ENCODE data around the gene FAM107B.
"Not testable (repeated sequence)": the region's sequence is repeated elsewhere in the genome, so short reads cannot be mapped to it uniquely, and the experiment has no call there.

Gene FAM107B

DNA sequence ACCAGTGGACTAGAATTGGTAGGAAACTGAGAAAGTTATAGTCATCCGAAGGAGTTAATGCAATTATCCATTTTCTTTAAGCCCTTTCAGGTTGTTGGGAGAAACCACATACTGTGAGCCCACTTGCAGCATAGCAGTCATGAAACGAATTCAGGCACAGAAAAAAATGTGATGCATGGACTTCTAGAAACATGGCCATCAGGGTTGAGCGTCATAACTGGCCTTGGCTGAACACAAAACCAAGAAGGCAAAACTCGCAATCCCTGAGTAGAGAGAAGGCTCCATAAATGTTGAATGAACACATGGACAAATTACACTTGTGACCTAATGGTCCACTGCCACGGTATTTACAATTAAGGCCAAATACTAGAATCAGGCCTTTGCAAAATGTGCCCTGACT lies 121.9 kb downstream of the FAM107B start:
- no peak for DNase-seq
- in situ Hi-C loops (cut with MboI; ENCODE audit: low pct_unique_long_range_greater_than_20kb, low sequenced_read_pairs) = no loop called here

DNA sequence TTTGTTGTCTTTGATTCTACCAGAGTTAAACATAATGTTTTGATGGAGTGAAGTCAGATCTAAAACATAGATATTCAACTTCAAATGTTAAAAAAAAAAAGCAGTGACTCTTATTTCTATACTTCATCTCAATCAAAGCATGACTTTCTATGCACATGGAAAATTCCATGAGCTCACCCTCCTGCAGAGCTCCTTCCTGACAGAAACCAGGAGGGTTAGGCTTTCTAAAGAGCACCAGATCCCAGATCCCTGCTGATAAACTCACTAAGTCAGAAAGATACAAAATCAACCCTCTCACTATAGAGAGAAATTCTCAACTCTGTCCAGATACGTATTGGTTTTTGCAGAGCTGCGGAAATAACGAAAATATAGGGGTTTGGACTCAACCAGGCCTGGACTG lies 122.6 kb downstream of the FAM107B start:
- in situ Hi-C loops (cut with MboI; ENCODE audit: low pct_unique_long_range_greater_than_20kb, low sequenced_read_pairs) = no loop called here
- no peak for DNase-seq

DNA sequence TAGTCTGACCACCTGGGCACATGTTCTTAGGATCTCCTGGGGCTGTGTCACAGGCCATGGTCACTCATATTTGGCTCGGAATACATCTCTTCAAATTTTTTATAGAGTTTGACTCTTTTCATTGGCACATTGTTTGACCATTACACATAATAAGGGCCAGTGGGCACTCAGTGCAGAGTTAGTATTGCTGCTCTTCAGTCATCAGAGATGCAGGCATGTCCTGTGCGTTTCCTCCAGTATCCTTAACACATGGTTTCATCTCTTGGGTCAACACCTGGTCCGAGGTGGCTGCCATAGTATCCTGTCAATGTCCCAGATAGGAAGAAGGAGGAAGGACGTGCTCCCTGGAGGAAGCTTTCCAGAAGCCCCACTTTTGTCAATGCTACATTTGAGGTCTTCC lies 125.0 kb downstream of the FAM107B start:
- DNase-seq = no peak
- in situ Hi-C loops (cut with MboI; ENCODE audit: low pct_unique_long_range_greater_than_20kb, low sequenced_read_pairs) = no loop called here

DNA sequence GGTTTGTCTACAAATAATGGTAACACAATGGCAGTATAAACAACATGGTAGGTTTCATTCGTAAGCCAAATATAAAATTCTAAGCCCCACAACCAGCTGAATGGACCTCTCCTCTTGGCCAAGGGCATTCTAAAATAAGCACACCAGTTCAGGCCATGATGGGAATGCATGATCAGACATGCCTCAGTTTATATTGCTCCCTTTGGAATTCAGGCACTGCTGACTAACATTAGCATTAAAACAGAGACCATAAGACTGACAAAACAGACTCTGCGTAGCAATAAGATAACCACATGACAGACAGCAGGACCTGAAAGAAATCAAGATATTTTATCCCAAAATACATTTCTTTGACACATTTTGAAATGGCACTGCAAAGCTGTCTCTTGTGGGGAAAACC lies 125.8 kb downstream of the FAM107B start:
- no peak for DNase-seq
- in situ Hi-C loops (cut with MboI; ENCODE audit: low pct_unique_long_range_greater_than_20kb, low sequenced_read_pairs) = no loop called here

DNA sequence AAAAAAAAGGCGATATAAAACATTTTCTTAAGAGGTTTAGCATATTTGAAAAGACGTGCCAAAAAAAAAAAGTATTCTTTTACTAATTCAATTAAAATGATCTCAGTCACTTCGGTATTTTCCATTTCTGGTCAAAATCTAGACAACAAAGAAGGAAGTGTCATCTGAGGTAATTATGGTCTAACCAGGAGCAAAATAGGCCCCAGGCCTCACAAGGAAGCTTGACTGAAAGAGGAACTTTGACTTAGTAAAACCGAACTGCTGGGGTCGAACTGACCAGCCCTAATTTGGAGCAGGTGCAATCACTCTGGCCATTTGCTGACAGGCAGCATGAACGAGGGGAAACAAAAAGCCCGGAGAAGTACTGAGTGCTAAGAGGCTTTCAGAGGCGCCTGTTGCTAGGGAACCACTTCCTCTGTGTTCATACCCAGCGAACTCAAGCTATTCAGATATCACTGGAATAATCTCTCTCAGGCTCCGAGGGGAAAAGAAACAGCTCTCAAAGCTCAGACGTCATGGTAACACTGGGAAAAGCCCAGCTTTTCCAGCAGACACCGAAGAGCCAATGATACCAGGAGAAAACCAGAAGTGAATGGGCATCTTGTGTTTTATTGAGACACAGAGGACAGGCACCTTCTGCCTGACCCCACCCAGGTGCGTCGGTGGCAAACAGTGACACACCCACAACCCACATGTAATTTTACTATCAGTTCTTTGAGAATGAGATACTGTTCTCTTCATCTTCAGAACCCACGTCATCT lies 126.5 kb downstream of the FAM107B start:
- DNase-seq = peak; percentile 93
- in situ Hi-C loops (cut with MboI; ENCODE audit: low pct_unique_long_range_greater_than_20kb, low sequenced_read_pairs) = no loop called here

DNA sequence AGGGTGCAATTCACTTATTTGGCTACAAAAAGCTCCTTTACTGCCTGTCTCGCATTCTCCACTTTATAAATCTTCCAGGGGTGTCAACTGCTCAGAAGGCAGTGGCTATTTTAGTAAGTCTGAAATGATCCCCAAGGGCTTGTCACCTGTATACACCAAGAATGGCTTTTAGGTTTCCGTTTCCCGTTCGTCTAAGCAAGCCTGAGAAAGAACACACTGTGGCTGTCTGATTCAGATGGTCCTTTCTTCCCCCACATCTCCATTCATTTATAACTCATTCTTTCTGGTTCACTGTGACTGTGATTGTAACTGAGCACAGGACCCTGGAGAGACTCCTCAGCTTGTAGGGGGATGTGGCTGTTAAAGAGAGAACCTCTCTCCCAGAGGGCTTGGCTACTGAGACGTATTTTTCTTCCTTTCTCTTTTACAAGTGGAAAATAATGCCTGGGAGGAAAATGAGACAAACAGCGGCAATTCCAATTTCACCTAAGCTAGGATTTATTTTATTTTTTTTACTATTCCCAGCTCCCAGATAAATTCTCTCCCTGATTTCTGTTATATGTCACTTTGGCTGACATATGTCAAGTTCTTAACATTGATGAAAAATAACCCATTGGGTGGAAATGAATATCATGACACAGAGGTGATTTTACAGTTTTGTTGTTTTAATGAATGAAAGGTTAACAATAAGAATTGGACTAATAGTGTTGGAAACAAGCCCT lies 129.3 kb downstream of the FAM107B start:
- DNase-seq = no peak
- in situ Hi-C loops (cut with MboI; ENCODE audit: low pct_unique_long_range_greater_than_20kb, low sequenced_read_pairs) = no loop called here

DNA sequence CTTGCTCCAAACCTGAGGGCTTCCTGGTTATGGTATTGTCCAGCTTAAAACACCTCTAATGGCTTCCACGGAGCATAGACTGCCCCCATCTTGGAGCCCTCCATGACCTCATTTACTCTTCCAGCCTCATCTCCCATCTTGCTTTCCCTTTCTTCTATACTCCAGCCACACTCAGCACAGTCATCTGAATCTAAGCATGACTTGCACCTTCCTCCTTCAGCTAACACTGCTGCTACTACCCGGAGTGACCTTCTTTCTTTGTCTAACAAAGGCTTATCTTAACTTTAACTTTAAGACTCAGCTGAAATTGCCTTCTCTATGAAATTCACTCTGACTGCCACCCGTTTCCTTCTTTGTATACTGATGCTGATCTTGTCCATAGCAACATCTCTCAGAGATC lies 135.1 kb downstream of the FAM107B start:
- no peak for DNase-seq
- in situ Hi-C loops (cut with MboI; ENCODE audit: low pct_unique_long_range_greater_than_20kb, low sequenced_read_pairs) = no loop called here

DNA sequence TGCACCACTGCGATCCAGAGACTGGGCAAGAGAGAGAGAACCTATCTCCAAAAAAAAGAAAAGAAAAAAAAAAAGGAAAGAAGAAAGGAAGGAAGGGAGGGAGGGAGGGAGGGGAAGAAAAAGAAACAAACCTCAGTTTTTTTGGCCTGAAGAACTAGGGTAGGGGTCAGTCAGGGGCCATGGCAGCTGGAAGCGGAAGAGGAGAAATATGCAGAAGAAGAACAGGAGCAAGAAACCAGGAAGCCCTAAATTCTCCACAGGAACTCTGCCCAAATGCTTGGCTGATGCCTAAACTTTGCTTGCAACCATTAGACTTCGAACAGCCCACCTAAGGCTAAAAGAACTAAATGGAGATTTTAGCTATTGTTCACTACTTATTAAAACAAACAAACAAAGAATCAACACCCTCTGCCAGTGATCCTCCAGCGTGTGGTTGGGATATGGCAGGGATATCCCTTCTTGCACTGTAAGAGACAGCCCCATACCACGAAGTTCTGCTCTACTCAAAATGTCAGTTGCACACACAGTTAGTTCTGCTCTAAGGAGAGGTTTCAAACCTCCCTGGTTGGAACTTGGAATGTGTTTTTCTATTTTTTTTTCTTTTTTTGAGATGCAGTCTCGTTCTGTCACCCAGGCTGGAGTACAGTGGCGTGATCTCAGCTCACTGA lies 139.5 kb downstream of the FAM107B start:
- in situ Hi-C loops (cut with MboI; ENCODE audit: low pct_unique_long_range_greater_than_20kb, low sequenced_read_pairs) = no loop called here

DNA sequence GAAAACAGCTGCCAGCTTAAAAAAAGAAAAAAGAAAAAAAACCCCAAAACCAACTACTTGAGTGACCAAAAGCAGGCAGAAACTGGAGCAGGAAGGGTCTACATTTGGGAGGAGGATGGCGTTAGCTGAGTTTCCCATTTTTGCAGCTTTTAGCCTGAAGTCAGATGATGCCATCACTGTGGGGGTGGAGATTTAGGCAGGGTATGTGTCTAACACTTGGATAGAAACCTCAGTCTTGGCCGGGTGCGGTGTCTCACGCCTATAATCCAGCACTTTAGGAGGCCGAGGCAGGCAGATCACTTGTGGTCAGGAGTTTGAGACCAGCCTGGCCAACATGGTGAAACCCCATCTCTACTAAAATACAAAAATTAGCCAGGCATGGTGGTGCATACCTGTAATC lies 140.1 kb downstream of the FAM107B start:
- in situ Hi-C loops (cut with MboI; ENCODE audit: low pct_unique_long_range_greater_than_20kb, low sequenced_read_pairs); DNase-seq: not testable (repeated sequence)

More for the DNA sequence above, 139.5 kb downstream of the FAM107B start:
- no peak for DNase-seq

DNA sequence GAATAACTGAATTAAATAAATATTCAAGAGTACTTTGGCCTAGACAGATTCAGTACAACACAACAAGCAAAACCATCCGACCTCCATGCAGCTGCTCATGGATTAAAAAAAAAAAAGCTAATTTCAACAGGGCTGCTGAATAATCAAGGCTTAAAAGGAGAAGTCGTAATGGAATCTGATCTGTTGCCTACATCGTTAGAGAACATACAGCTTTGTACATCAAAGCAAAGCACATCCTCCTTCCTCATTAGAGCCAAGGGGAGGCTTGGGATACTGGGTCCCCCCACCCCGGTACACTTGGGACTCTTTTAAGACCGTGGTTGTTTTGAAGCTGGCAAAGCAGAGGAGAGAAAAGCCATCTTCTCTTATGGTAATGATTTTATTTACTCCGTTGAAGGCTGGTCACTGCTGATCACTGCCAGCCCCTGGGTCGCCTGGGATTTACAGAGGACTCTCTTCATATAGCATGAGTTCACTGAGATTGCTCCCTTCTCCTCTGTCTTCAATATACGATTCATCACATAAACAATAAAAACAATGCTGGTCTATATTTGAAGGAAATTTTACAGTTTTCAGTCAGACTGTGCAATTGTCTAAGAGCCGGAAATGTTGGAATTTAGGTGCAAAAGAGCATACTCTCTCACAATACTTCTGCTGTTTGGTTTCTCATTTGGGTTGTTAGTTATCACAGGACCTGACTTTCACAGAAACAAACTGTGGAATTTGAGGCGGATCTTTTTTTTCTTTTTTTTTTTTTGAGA lies 148.8 kb downstream of the FAM107B start:
- DNase-seq = no peak
- in situ Hi-C loops (cut with MboI; ENCODE audit: low pct_unique_long_range_greater_than_20kb, low sequenced_read_pairs) = no loop called here

DNA sequence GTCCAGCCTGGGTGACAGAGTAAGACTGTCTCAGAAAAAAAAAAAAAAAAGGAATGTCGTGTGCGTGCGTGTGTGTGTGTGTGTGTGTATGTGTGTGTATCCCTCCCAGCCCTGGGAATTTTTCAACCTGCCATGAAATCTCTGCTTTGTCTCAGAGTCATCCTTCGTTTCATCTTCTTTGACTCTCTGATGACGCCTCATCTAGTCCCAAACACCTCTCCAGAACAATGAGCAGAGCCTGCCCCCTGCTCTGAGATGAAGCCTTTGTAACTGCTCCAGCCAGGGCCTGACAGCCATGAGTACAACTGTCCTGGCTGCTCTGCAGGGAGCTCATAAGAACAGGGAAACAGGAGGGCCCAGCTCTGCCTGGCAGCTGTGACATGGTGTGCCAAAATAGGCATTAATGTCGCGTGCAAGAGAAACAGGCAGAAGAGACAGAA lies 149.5 kb downstream of the FAM107B start:
- DNase-seq = no peak
- in situ Hi-C loops (cut with MboI; ENCODE audit: low pct_unique_long_range_greater_than_20kb, low sequenced_read_pairs) = no loop called here

DNA sequence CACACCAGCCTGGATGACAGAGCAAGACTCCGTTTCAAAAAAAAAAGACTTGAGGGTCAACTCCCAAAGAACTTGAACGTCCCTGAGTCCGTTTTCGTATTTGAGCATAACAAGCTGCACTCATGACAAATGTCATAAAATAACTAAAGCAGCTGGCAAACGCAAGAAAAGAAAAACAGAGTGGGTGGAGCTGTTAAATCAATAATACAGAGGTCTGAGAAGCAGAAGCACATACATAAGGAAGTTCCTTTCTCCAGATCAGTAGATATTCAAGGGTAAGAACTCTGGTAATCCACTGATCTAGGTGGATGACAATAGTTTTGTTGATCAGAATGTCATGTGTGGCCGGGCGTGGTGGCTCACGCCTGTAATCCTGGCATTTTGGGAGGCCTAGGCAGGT lies 150.1 kb downstream of the FAM107B start:
- in situ Hi-C loops (cut with MboI; ENCODE audit: low pct_unique_long_range_greater_than_20kb, low sequenced_read_pairs) = no loop called here
- no peak for DNase-seq

DNA sequence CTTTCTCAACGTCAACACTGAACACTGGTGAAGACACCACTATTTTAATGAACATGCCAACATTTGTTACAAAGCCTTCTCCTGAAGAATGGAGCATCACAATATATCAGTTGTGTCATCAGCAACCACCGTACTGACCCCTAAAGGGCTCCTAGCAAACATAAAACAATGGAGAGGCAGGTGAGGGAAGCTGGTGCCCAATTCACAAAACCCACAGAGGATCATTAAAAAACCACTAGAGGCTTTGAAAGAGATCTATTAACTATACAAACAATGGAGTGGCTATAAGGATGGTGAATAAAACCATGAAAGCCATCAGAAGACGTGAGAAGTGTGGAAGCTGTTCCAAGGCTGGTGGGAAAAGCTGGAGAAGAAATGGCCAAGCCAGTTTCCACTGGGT lies 150.8 kb downstream of the FAM107B start:
- DNase-seq = no peak
- in situ Hi-C loops (cut with MboI; ENCODE audit: low pct_unique_long_range_greater_than_20kb, low sequenced_read_pairs) = no loop called here

DNA sequence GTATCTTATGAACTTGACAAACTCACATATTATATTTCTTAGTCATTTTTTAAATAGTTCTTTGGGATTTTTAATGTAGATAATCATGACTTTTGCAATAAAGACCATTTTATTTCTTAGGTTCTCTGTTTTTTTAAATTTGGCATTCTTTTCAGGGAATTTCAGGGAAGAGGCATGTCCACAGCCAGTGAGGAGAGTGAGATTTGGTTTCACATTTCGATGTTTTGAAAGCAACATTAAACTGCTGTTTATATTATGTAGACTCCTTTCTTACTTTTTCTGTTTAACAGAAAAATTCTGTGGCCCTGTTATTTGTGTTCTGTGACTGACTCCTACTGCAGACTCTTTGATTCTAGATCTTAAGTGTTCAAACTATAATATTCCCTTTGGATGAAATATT lies 153.7 kb downstream of the FAM107B start:
- in situ Hi-C loops (cut with MboI; ENCODE audit: low pct_unique_long_range_greater_than_20kb, low sequenced_read_pairs) = no loop called here

DNA sequence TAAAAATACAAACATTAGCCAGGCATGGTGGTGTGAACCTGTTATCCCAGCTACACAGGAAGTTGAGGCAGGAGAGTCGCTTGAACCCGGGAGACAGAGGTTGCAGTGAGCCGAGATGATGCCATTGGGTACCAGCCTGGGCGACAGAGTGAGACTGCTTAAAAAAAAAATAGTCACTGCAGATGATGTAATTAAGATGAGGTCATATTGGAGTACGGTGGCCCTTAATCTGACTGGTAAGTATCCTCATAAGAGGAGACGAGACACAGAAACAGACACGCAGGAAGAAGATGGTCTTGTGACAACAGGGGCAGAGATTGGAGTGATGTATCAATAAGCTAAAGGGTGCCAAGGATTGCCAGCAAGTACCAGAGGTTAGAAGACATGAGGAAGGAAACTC lies 156.0 kb downstream of the FAM107B start:
- DNase-seq = no peak
- in situ Hi-C loops (cut with MboI; ENCODE audit: low pct_unique_long_range_greater_than_20kb, low sequenced_read_pairs) = no loop called here

More for the DNA sequence above, 153.7 kb downstream of the FAM107B start:
- no peak for DNase-seq

DNA sequence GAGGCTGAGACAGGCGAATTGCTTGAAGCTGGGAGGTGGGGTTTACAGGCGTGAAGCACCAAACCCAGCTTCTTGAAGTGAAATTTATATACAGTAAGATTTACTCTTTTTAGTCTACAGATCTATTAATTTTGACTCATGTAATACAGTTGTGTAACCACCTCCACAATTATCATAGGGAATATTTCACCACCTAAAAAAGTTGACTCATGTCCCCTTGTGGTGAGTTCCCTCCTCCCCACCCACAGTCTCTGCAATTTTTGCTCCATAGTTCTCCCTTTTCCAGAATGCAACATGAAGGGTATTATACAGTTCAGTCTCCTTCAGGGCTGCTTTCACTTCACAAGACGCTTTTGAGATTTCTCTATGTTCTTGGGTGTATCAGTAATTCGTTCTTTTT lies 156.8 kb downstream of the FAM107B start:
- in situ Hi-C loops (cut with MboI; ENCODE audit: low pct_unique_long_range_greater_than_20kb, low sequenced_read_pairs) = no loop called here
- DNase-seq = peak; percentile 50

DNA sequence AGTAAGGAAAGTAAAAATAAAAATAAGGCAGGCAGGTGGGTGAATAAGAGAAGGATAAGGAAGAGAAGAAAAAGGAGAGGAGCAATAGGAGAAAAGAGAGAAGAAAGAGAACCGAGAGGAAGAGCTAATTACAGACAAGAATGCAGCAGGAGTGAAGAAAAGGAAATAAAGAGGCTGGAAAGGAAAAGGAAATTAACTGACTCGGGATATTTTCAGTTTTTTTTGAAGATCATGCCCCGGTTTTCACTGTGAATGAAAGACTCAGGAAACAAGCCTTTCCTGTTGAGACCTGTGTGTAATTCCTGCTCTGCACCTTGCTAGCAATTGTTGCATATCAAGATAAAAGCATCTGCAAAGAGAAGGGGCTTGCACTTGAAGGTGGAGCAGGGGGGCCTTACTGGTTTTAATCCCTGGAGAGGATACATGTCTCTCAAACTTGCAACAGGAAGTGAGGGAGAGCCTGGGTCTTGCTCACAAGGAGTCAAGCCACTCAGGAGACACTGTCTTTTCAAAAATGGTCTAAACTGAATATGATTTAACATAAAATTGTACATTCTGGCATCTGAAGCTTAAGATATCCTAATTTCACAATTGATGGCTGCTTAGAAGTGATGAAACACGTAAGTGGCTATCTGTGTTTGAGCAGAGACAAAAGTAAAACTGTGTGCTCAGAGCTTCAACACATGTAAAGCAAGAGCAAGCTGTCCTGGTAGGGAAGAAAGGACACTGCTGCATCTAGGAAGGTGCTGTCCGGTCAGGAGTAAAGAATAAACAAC lies 157.6 kb downstream of the FAM107B start:
- in situ Hi-C loops (cut with MboI; ENCODE audit: low pct_unique_long_range_greater_than_20kb, low sequenced_read_pairs) = no loop called here
- DNase-seq = no peak

DNA sequence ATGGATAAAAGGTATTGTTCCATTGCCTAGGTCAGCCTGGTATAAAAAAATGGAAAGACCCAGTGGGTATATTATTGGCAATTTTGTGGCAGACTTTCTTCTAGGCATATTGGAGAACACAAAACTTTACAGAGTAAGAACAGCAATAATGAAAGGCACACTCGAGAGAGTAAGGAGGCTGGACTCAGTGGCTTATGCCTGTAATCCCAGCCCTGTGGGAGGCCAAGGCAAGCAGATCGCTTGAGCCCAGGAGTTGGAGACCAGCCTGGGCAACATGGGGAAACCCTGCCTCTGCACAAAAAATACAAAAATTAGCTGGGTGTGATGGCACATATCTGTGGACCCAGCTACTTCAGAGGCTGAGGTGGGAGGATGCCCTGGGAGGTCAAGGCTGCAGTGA lies 158.2 kb downstream of the FAM107B start:
- in situ Hi-C loops (cut with MboI; ENCODE audit: low pct_unique_long_range_greater_than_20kb, low sequenced_read_pairs) = no loop called here
- DNase-seq = no peak

DNA sequence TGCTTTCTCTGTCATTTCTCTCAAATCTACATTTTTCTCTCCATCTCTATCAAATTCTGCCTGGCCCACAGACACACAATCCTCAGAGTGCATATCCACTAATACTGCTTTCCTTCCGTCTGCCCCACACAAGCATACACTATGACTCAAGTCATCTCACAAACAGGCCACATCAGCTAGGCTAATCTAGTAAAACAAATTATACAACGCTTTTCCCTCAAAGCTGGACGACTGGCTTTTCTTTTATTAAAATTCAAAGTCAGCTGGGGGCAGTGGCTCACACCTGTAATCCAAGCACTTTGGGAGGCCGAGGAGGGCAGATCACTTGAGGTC lies 161.1 kb downstream of the FAM107B start:
- in situ Hi-C loops (cut with MboI; ENCODE audit: low pct_unique_long_range_greater_than_20kb, low sequenced_read_pairs) = no loop called here
- no peak for DNase-seq

Measured in KBM-7 (cell line).